ENCODE results near the gene PPP1R3G.
"Not testable (repeated sequence)": the region's sequence is repeated elsewhere in the genome, so short reads cannot be mapped to it uniquely, and the experiment has no call there.

The PPP1R3G gene

GRCh38 chr6:5120011-5120410 is 34.9 kb downstream of the PPP1R3G start:
- DNase-seq (ENCODE audit: low read depth in 2 of 2): no peak

GRCh38 chr6:5120543-5120942 is 35.4 kb downstream of the PPP1R3G start:
- not testable (repeated sequence) for DNase-seq (ENCODE audit: low read depth in 2 of 2)

- no peak for DNase-seq (ENCODE audit: low read depth in 2 of 2)
Measured at GRCh38 chr6:5121479-5121878, 36.3 kb downstream of the PPP1R3G start.

GRCh38 chr6:5121956-5122355 is 36.8 kb downstream of the PPP1R3G start:
- no peak for DNase-seq (ENCODE audit: low read depth in 2 of 2)

GRCh38 chr6:5122504-5123112 is 37.5 kb downstream of the PPP1R3G start:
- DNase-seq (ENCODE audit: low read depth in 2 of 2): no peak

GRCh38 chr6:5123296-5124143 is 38.4 kb downstream of the PPP1R3G start:
- DNase-seq (ENCODE audit: low read depth in 2 of 2): no peak

- no peak for DNase-seq (ENCODE audit: low read depth in 2 of 2)
Measured at GRCh38 chr6:5124526-5124925, 39.4 kb downstream of the PPP1R3G start.

- DNase-seq (ENCODE audit: low read depth in 2 of 2): no peak
Measured at GRCh38 chr6:5125152-5126006, 40.2 kb downstream of the PPP1R3G start.

- DNase-seq (ENCODE audit: low read depth in 2 of 2): no peak
Measured at GRCh38 chr6:5126214-5126613, 41.1 kb downstream of the PPP1R3G start.

GRCh38 chr6:5127106-5127687 is 42.1 kb downstream of the PPP1R3G start:
- no peak for DNase-seq (ENCODE audit: low read depth in 2 of 2)

- no peak for DNase-seq (ENCODE audit: low read depth in 2 of 2)
Measured at GRCh38 chr6:5128351-5128750, 43.2 kb downstream of the PPP1R3G start.

GRCh38 chr6:5130135-5130866 is 45.2 kb downstream of the PPP1R3G start:
- DNase-seq (ENCODE audit: low read depth in 2 of 2): no peak

GRCh38 chr6:5132731-5133130 is 47.6 kb downstream of the PPP1R3G start:
- DNase-seq (ENCODE audit: low read depth in 2 of 2): no peak

- DNase-seq (ENCODE audit: low read depth in 2 of 2): no peak
Measured at GRCh38 chr6:5133943-5134342, 48.8 kb downstream of the PPP1R3G start.

- DNase-seq (ENCODE audit: low read depth in 2 of 2): peak; percentile 10 to 14
Measured at GRCh38 chr6:5135788-5136376, 50.7 kb downstream of the PPP1R3G start.

- no peak for DNase-seq (ENCODE audit: low read depth in 2 of 2)
Measured at GRCh38 chr6:5136851-5137250, 51.7 kb downstream of the PPP1R3G start.

Measured in stimulated activated CD4-positive, alpha-beta T cell treated with anti-CD3 and anti-CD28 coated beads, Interleukin-15, amount 100 ng/mL, for 48 hours (primary cell).